ENCODE results near the gene APBA1.

Gene APBA1

GRCh38 chr9:69388596-69388995 is 283.6 kb downstream of the APBA1 start:
- DNase-seq: no peak

GRCh38 chr9:69386651-69387050 is 285.5 kb downstream of the APBA1 start:
- DNase-seq: no peak

GRCh38 chr9:69385581-69386033 is 286.6 kb downstream of the APBA1 start:
- no peak for DNase-seq

GRCh38 chr9:69382135-69382534 is 290.0 kb downstream of the APBA1 start:
- no peak for DNase-seq

- DNase-seq: no peak
Observed at GRCh38 chr9:69380811-69381210, 291.4 kb downstream of the APBA1 start.

- no peak for DNase-seq
Observed at GRCh38 chr9:69380301-69380700, 291.9 kb downstream of the APBA1 start.

GRCh38 chr9:69379270-69379982 is 292.7 kb downstream of the APBA1 start:
- DNase-seq: no peak

GRCh38 chr9:69377981-69378380 is 294.2 kb downstream of the APBA1 start:
- DNase-seq: no peak

All from NCI-H446 treated with DMSO at 0.1 percent for 48 hours (cell line).